ENCODE measurements around the gene ACOT8.
"Not testable (repeated sequence)": the region's sequence is repeated elsewhere in the genome, so short reads cannot be mapped to it uniquely, and the experiment has no call there.

Gene ACOT8

GRCh38 chr20:45850926-45851325 is 6.3 kb downstream of the ACOT8 start:
- no peak for DNase-seq

GRCh38 chr20:45850238-45850637 is 7.0 kb downstream of the ACOT8 start:
- no peak for DNase-seq

GRCh38 chr20:45848969-45849582 is 8.1 kb downstream of the ACOT8 start:
- DNase-seq = no peak

GRCh38 chr20:45848421-45848820 is 8.8 kb downstream of the ACOT8 start:
- no peak for DNase-seq

- DNase-seq = no peak
Observed at GRCh38 chr20:45845452-45845851, 11.7 kb downstream of the ACOT8 start.

- no peak for DNase-seq
Observed at GRCh38 chr20:45843506-45843905, 13.7 kb downstream of the ACOT8 start.

GRCh38 chr20:45842169-45842812 is 14.9 kb downstream of the ACOT8 start:
- DNase-seq = no peak

- no peak for DNase-seq
Observed at GRCh38 chr20:45841407-45842129, 15.6 kb downstream of the ACOT8 start.

- no peak for DNase-seq
Observed at GRCh38 chr20:45840700-45841198, 16.4 kb downstream of the ACOT8 start.

GRCh38 chr20:45836841-45837240 is 20.4 kb downstream of the ACOT8 start:
- DNase-seq = no peak

GRCh38 chr20:45835825-45836224 is 21.4 kb downstream of the ACOT8 start:
- DNase-seq = no peak

- no peak for DNase-seq
Observed at GRCh38 chr20:45835329-45835765, 21.8 kb downstream of the ACOT8 start.

- DNase-seq = no peak
Observed at GRCh38 chr20:45834797-45835161, 22.4 kb downstream of the ACOT8 start.

- DNase-seq = peak; percentile 41 to 48
Observed at GRCh38 chr20:45833883-45834796, 23.1 kb downstream of the ACOT8 start.

- peak; percentile 26 to 29 for DNase-seq
Observed at GRCh38 chr20:45833030-45833882, 23.9 kb downstream of the ACOT8 start, which contains the start of gene SNX21. Gene SNX21 (plus strand): TSS chr20:45833799. CDS start chr20:45833920, 121 bp downstream.

- no peak for DNase-seq
Observed at GRCh38 chr20:45832619-45833018, 24.6 kb downstream of the ACOT8 start.

GRCh38 chr20:45829673-45830106 is 27.5 kb downstream of the ACOT8 start:
- DNase-seq = not testable (repeated sequence)

GRCh38 chr20:45828589-45828988 is 28.6 kb downstream of the ACOT8 start:
- no peak for DNase-seq

GRCh38 chr20:45827712-45828111 is 29.5 kb downstream of the ACOT8 start:
- DNase-seq = no peak

GRCh38 chr20:45827030-45827652 is 30.1 kb downstream of the ACOT8 start, which contains the start of gene TNNC2:
Gene TNNC2 (minus strand): TSS chr20:45827312. CDS start chr20:45827248, 64 bp downstream.
- no peak for DNase-seq
